CD8-positive, alpha-beta memory T cell (primary cell): ENCODE results near the gene CPPED1. TPM values are rescaled to one million over a fixed set of nuclear protein-coding genes. Genes with fewer than 3 reads are reported as not detected.

Experiments used
- CTCF ChIA-PET: fragments of 350-600 bp; sonication (Branson Sonifier 250); formaldehyde crosslinking; loops from one replicate; lab custom pipeline; 2021; ENCODE audit warnings: antibody characterized with exemption; lab: Charles Lee
- POLR2A ChIA-PET: fragments of 350-600 bp; sonication (Branson Sonifier 250); formaldehyde crosslinking; loops from one replicate; lab custom pipeline; 2021; ENCODE audit warnings: antibody characterized with exemption; lab: Charles Lee
- DNase-seq, 5 donors: peaks; one replicate each; pipeline versions ENCODE4 v3.0.0 to v3.0.0-alpha.2; 2020 to 2022; ENCODE audit warnings: mixed read lengths in 1 of 5
- H3K27ac ChIP-seq: one replicate; pipeline ENCODE4 v1.7.0; 2013; ENCODE audit warnings: low read depth, mild to moderate bottlenecking, low read length, moderate library complexity
- H3K27me3 ChIP-seq: 2 replicates; pipeline ENCODE4 v1.7.0; 2013; ENCODE audit warnings: low read length, mild to moderate bottlenecking; ENCODE audit not compliant: insufficient read depth, poor library complexity, severe bottlenecking
- H3K36me3 ChIP-seq: 2 replicates; pipeline ENCODE4 v1.7.0; 2013; ENCODE audit warnings: mild to moderate bottlenecking, low read length, moderate library complexity; ENCODE audit not compliant: insufficient read depth
- H3K4me1 ChIP-seq: 2 replicates; pipeline ENCODE4 v1.7.0; 2013; ENCODE audit warnings: mild to moderate bottlenecking, low read length, moderate library complexity; ENCODE audit not compliant: insufficient read depth
- H3K4me3 ChIP-seq: 2 replicates; pipeline ENCODE4 v1.7.0; 2013; ENCODE audit warnings: mild to moderate bottlenecking, low read length
- H3K9me3 ChIP-seq: 2 replicates; pipeline ENCODE4 v1.7.0; 2013; ENCODE audit warnings: mild to moderate bottlenecking, low read length
- H3K27ac Mint-ChIP-seq, 8 donors: one replicate each; pipeline ENCODE4 v1.8.0; 2020 to 2021; ENCODE audit warnings: mixed read lengths in 8 of 8, mild to moderate bottlenecking in 6 of 8, inconsistent platforms in 3 of 8, moderate library complexity in 3 of 8
- H3K27me3 Mint-ChIP-seq, 2 donors: one replicate each; pipeline ENCODE4 v1.8.0; 2020 to 2021; ENCODE audit warnings: mixed read lengths in 2 of 2, mild to moderate bottlenecking in 1 of 2, moderate library complexity in 1 of 2
- H3K36me3 Mint-ChIP-seq, 3 donors: one replicate each; pipeline ENCODE4 v1.8.0; 2020 to 2021; ENCODE audit warnings: mixed read lengths in 3 of 3, inconsistent platforms in 1 of 3, mild to moderate bottlenecking in 1 of 3
- H3K4me1 Mint-ChIP-seq, 3 donors: one replicate each; pipeline ENCODE4 v1.8.0; 2020 to 2021; ENCODE audit warnings: mixed read lengths in 3 of 3, inconsistent platforms in 1 of 3, mild to moderate bottlenecking in 1 of 3
- H3K4me3 Mint-ChIP-seq, 7 donors: one replicate each; pipeline ENCODE4 v1.8.0; 2020 to 2021; ENCODE audit warnings: mixed read lengths in 7 of 7, mild to moderate bottlenecking in 6 of 7, moderate library complexity in 4 of 7, inconsistent platforms in 2 of 7
- H3K9me3 Mint-ChIP-seq, 5 donors: one replicate each; pipeline ENCODE4 v1.8.0; 2020 to 2022; ENCODE audit warnings: mixed read lengths in 5 of 5, mild to moderate bottlenecking in 3 of 5, moderate library complexity in 2 of 5, inconsistent platforms in 1 of 5
- polyA plus RNA-seq: library from polyadenylated mRNA; unstranded; fragments of 300-500 nt; fragmentation: Illumina TruSeq; gene quantifications from one replicate; pipeline ENCODE4 v1.2.3, GENCODE V29; 2021
- total RNA-seq, 2 experiments: library from RNA; stranded (reverse); gene quantifications; one replicate each; pipeline ENCODE4 v1.2.3, GENCODE V29; 2021

Gene CPPED1
- total and polyA plus RNA-seq, 3 experiments from 2014 or later, result 5.2 to 9.8 (median 7.3) TPM

DNA sequence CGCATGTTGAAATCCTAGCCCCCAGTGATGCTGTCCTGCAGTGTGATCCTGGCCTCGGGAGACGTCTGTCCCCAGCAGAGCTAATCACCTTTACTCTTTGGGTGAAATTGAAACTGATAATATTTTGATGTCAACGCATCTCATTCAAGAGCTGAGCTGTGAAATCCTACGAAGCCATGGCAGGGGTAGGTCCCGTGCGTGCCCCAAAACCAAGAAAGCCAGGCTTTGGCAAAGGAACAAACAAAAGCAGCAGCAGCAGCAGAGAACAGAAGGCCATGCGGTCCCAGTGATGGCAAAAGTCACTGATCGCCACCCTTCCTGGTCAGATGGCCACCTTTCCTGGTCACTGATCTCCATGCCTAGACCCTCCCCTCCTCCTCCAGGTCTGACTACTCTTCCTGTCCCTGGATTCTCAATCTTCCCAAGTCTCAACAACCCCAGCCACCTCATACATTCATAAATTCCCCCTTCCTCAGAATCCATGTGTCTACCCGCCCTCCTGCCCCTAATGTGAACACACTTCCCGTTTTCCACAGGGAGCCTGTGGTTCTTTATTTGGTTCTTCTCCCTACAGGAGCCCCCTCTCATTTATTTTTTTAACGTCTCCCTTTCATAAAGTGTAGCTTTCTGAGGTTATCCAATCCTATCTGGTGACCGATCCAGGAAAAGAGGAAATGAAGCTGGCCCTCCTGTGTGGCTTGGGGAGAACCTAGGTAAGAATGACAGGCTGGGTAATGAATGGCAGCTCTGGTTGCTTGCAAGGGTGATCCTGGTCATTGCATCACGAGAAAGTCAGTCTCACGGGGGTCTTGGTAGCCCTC, 50.3 kb downstream of the CPPED1 start:
- H3K27me3 Mint-ChIP-seq, result peaks cover 0 to 1% of the 10 kb centered on the region in 2 donors
- H3K9me3 ChIP-seq, result no peaks in the 10 kb centered on the region
- H3K27ac Mint-ChIP-seq, result peak overlapping the region in 1 of 8 donors; percentile 61
- CTCF ChIA-PET, result no interaction called here
- peaks cover 0 to 3% (median 0%) of the 10 kb centered on the region in 5 donors for H3K9me3 Mint-ChIP-seq
- POLR2A ChIA-PET, result no interaction called here
- H3K4me3 ChIP-seq, result no peak overlapping the region
- no peak overlapping the region for H3K4me3 Mint-ChIP-seq
- peaks cover 17 to 29% (median 29%) of the 10 kb centered on the region in 3 donors for H3K4me1 Mint-ChIP-seq
- H3K4me1 ChIP-seq, result no peaks in the 10 kb centered on the region
- no peaks in the 10 kb centered on the region for H3K27me3 ChIP-seq
- no peak for DNase-seq
- H3K36me3 Mint-ChIP-seq, result peaks cover 0 to 11% (median 0%) of the 10 kb centered on the region in 3 donors
- H3K27ac ChIP-seq, result no peak overlapping the region
- no peaks in the 10 kb centered on the region for H3K36me3 ChIP-seq

DNA sequence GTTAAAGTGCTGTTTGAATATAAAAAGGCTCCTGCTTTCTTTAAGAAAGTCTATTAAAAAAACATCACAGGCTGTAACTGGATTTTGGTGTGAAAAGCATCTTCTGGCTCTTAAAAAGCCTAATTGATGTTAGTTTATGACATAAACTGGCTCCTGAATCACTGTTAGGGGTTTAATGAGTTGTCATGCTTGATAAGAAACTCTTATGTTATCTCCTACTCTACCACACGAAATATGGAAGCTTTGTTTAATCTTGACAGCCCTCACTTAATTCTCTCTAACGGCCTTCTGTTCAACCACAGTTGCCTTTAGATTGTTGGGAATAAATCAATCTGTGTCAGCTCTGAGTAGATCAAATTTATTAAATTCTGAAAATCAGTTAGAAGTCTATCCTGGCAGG, 51.5 kb downstream of the CPPED1 start:
- Mint-ChIP-seq H3K9me3 (no peaks in the 10 kb centered on the region), H3K4me3 (no peak overlapping the region), H3K27me3 (peaks cover 0 to 1% of the 10 kb centered on the region in 2 donors), H3K27ac (no peak overlapping the region), H3K4me1 (peaks cover 17 to 29% (median 29%) of the 10 kb centered on the region in 3 donors), H3K36me3 (peaks cover 0 to 19% (median 0%) of the 10 kb centered on the region in 3 donors)
- Histone ChIP-seq H3K9me3 (no peaks in the 10 kb centered on the region), H3K4me1 (no peaks in the 10 kb centered on the region), H3K4me3 (no peak overlapping the region), H3K27me3 (no peaks in the 10 kb centered on the region), H3K36me3 (no peaks in the 10 kb centered on the region), H3K27ac (no peak overlapping the region)
- POLR2A ChIA-PET, result no interaction called here
- CTCF ChIA-PET, result no interaction called here
- no peak for DNase-seq

DNA sequence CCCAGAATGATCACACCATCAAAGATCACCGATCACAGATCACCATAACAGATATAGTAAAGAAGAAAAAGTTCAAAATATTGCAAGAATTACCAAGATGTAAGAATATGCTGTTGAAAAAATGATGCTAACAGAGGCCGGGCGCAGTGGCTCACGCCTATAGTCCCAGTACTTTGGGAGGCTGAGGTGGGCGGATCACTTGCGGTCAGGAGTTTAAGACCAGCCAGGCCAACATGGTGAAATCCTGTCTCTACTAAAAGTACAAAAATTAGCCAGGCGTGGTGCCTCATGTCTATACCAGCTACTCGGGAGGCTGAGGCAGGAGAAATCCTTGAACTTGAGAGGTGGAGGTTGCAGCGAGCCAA, 53.2 kb downstream of the CPPED1 start:
- Histone ChIP-seq H3K9me3 (no peaks in the 10 kb centered on the region), H3K36me3 (no peaks in the 10 kb centered on the region), H3K27me3 (no peaks in the 10 kb centered on the region), H3K27ac (no peak overlapping the region), H3K4me3 (no peak overlapping the region), H3K4me1 (no peaks in the 10 kb centered on the region)
- no peak for DNase-seq
- no peaks in the 10 kb centered on the region for H3K27me3 Mint-ChIP-seq
- H3K4me1 Mint-ChIP-seq, result peaks cover 17 to 29% (median 29%) of the 10 kb centered on the region in 3 donors
- CTCF ChIA-PET, result no interaction called here
- H3K4me3 Mint-ChIP-seq, result peak overlapping the region in 4 of 7 donors; percentile 4 to 39 (median 14)
- peaks cover 2 to 27% (median 4%) of the 10 kb centered on the region in 3 donors for H3K36me3 Mint-ChIP-seq
- POLR2A ChIA-PET, result no interaction called here
- H3K27ac Mint-ChIP-seq, result peak overlapping the region in 1 of 8 donors; percentile 74
- peaks cover 0 to 5% (median 5%) of the 10 kb centered on the region in 5 donors for H3K9me3 Mint-ChIP-seq

DNA sequence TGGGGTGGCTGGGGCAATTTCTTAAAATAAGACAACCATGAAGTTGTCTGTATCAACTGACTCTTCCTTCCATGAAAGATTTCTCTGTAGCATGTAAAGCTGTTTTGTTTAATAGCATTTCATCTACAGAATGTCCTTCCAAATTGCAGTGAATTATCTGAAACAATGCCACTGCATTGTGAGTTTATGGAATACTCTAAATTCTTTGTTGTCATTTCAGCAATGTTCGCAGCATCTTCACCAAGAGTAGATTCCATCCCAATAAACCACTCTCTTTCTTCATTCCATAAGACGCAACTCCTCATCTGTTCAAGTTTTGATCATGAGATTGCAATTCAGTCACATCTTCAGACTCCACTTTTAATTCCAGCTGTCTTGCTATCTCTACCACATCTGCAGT, 54.6 kb downstream of the CPPED1 start:
- no peak overlapping the region for H3K27ac ChIP-seq
- CTCF ChIA-PET, result no interaction called here
- peak overlapping the region in 1 of 7 donors; percentile 9 for H3K4me3 Mint-ChIP-seq
- H3K27ac Mint-ChIP-seq, result peak overlapping the region in 1 of 8 donors; percentile 38
- no peak for DNase-seq
- no peaks in the 10 kb centered on the region for H3K36me3 ChIP-seq
- no peaks in the 10 kb centered on the region for H3K4me1 ChIP-seq
- no peak overlapping the region for H3K4me3 ChIP-seq
- POLR2A ChIA-PET, result no interaction called here
- H3K9me3 ChIP-seq, result no peaks in the 10 kb centered on the region
- H3K36me3 Mint-ChIP-seq, result peaks cover 7 to 42% (median 13%) of the 10 kb centered on the region in 3 donors
- no peaks in the 10 kb centered on the region for H3K27me3 Mint-ChIP-seq
- peaks cover 17 to 29% (median 29%) of the 10 kb centered on the region in 3 donors for H3K4me1 Mint-ChIP-seq
- H3K27me3 ChIP-seq, result no peaks in the 10 kb centered on the region
- peaks cover 9 to 17% (median 14%) of the 10 kb centered on the region in 5 donors for H3K9me3 Mint-ChIP-seq

DNA sequence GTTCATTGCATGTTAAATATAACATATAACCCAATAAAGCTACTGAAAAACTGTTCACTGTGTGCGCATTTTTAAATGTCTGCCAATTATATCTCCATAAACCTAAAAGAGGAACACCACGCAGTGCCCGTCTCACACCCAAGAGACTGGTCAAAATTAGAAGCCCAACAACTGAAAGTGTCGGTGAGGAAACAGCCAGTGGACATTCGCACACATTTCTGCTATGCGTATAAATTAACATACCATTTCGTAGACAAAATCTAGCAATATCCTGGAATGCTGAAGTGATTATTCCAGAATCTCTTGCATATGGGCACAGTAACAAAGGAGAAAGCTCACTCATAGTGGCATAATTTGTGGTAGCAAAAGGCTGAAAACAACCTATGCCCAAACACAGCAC, 55.9 kb downstream of the CPPED1 start:
- H3K9me3 Mint-ChIP-seq, result peaks cover 9 to 23% (median 19%) of the 10 kb centered on the region in 5 donors
- no peak for DNase-seq
- peaks cover 16 to 29% (median 21%) of the 10 kb centered on the region in 3 donors for H3K4me1 Mint-ChIP-seq
- Histone ChIP-seq H3K27me3 (no peaks in the 10 kb centered on the region), H3K9me3 (no peaks in the 10 kb centered on the region), H3K4me1 (no peaks in the 10 kb centered on the region), H3K4me3 (no peak overlapping the region), H3K27ac (no peak overlapping the region), H3K36me3 (no peaks in the 10 kb centered on the region)
- H3K27ac Mint-ChIP-seq, result no peak overlapping the region
- ChIA-PET POLR2A (no interaction called here), CTCF (no interaction called here)
- no peak overlapping the region for H3K4me3 Mint-ChIP-seq
- no peaks in the 10 kb centered on the region for H3K27me3 Mint-ChIP-seq
- H3K36me3 Mint-ChIP-seq, result peaks cover 7 to 49% (median 15%) of the 10 kb centered on the region in 3 donors

DNA sequence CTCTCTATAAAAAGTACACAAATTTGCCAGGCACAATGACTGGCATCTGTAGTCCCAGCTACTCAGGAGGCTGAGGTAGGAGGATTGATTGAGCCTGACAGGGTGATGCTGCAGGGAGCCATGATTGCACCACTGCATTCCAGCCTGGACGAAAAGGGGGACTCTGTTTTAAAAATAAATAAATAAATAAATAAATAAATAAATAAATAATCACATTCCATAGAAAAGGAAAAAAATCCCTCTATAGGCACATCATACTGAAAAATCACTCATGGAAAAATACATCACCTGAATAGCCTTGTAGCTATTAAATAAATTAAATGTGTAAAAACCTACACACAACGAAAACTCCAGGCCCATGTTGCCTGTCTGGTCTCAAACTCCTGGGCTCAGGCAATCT, 56.4 kb downstream of the CPPED1 start:
- no peak overlapping the region for H3K27ac ChIP-seq
- no peaks in the 10 kb centered on the region for H3K4me1 ChIP-seq
- Mint-ChIP-seq H3K27ac (no peak overlapping the region), H3K9me3 (peaks cover 9 to 23% (median 19%) of the 10 kb centered on the region in 5 donors), H3K27me3 (peaks cover 0 to 1% of the 10 kb centered on the region in 2 donors), H3K4me3 (no peak overlapping the region), H3K4me1 (peaks cover 16 to 27% (median 21%) of the 10 kb centered on the region in 3 donors), H3K36me3 (peaks cover 8 to 49% (median 15%) of the 10 kb centered on the region in 3 donors)
- ChIA-PET POLR2A (no interaction called here), CTCF (no interaction called here)
- H3K9me3 ChIP-seq, result no peaks in the 10 kb centered on the region
- H3K4me3 ChIP-seq, result no peak overlapping the region
- H3K36me3 ChIP-seq, result no peaks in the 10 kb centered on the region
- H3K27me3 ChIP-seq, result no peaks in the 10 kb centered on the region
- no peak for DNase-seq

DNA sequence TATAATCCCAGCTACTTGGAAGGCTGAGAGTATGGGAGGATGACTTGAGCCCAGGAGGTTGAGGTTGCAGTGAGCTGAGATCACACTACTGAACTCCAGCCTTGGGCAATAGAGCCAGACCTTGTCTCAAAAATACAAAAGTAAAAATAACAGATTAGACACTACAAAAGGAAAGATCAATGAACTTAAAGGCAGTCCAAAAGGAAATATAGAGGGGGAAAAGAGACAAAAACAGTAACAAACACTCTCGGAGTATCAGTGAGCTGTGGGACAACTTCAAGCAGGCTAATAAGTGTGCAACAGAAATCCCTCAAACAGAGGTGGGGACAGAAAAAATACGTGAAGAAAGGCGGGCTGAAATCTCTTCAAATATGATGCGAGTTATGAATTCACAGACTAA, 58.8 kb downstream of the CPPED1 start:
- H3K9me3 Mint-ChIP-seq, result peaks cover 9 to 28% (median 19%) of the 10 kb centered on the region in 5 donors
- ChIA-PET CTCF (no interaction called here), POLR2A (no interaction called here)
- Histone ChIP-seq H3K27ac (no peak overlapping the region), H3K4me1 (no peaks in the 10 kb centered on the region), H3K27me3 (no peaks in the 10 kb centered on the region), H3K9me3 (no peaks in the 10 kb centered on the region), H3K36me3 (no peaks in the 10 kb centered on the region), H3K4me3 (no peak overlapping the region)
- peaks cover 0 to 1% of the 10 kb centered on the region in 2 donors for H3K27me3 Mint-ChIP-seq
- no peak overlapping the region for H3K4me3 Mint-ChIP-seq
- peaks cover 5 to 10% (median 6%) of the 10 kb centered on the region in 3 donors for H3K4me1 Mint-ChIP-seq
- DNase-seq, result no peak
- H3K36me3 Mint-ChIP-seq, result peaks cover 19 to 59% (median 20%) of the 10 kb centered on the region in 3 donors
- H3K27ac Mint-ChIP-seq, result no peak overlapping the region

DNA sequence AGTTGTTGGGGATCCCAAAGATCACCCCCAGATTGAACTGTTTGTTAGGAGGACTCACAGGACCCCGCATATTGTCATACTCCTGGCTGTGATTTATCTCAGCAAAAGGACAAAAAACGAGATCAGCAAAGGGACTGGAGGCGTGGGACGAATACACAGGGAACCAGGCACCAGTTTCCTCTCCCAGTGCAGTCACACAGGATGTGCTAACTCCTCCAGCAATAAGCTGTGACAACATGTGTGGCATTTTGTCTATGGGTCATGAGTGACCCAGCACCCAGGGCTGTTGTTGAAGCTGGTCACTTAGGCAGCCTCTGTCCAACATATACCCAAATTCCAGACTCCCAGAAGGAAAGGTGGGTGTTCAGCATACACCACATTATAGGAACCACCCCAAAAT, 60.9 kb downstream of the CPPED1 start:
- Mint-ChIP-seq H3K36me3 (peaks cover 26 to 63% (median 35%) of the 10 kb centered on the region in 3 donors), H3K4me1 (no peaks in the 10 kb centered on the region), H3K4me3 (no peak overlapping the region), H3K27me3 (peaks cover 0 to 1% of the 10 kb centered on the region in 2 donors), H3K9me3 (peaks cover 12 to 38% (median 19%) of the 10 kb centered on the region in 5 donors), H3K27ac (no peak overlapping the region)
- H3K27me3 ChIP-seq, result no peaks in the 10 kb centered on the region
- POLR2A ChIA-PET, result no interaction called here
- H3K4me1 ChIP-seq, result no peaks in the 10 kb centered on the region
- H3K36me3 ChIP-seq, result no peaks in the 10 kb centered on the region
- DNase-seq, result no peak
- CTCF ChIA-PET, result no interaction called here
- no peak overlapping the region for H3K4me3 ChIP-seq
- no peaks in the 10 kb centered on the region for H3K9me3 ChIP-seq
- H3K27ac ChIP-seq, result no peak overlapping the region
